H1 (cell line): ENCODE results near the gene PCYT1A. TPM values are rescaled to one million over a fixed set of nuclear protein-coding genes. Genes with fewer than 3 reads are reported as not detected.

Source experiments
- CTCF ChIA-PET: fragments of 300-600 bp; sonication (Branson Sonifier 250); formaldehyde crosslinking; loops from one replicate; lab custom pipeline; 2021; ENCODE audit not compliant: partially characterized antibody; lab: Charles Lee
- POLR2A ChIA-PET: fragments of 300-600 bp; sonication (Branson Sonifier 250); formaldehyde crosslinking; loops from one replicate; lab custom pipeline; 2021; ENCODE audit warnings: inconsistent platforms; ENCODE audit not compliant: partially characterized antibody; lab: Charles Lee
- DNase-seq, 2 experiments: peaks; one replicate each; pipeline versions ENCODE4 v3.0.0 to v3.0.0-alpha.2; 2010 to 2022; ENCODE audit warnings: low spot score in 2 of 2, low read depth in 1 of 2, mixed read lengths in 1 of 2
- FAIRE-seq: peaks from 2 replicates; lab custom pipeline; 2011; peaks lifted over from hg19 to GRCh38; lab: Jason Lieb, UNC
- H2AFZ ChIP-seq: 2 replicates; pipeline ENCODE4 v1.8.1; 2012; ENCODE audit warnings: low read length, inconsistent platforms
- H2AK5ac ChIP-seq: 2 replicates; pipeline ENCODE4 v1.6.1; 2013; ENCODE audit warnings: low read depth, low read length
- H2BK120ac ChIP-seq: replicated peaks from 2 replicates; pipeline ENCODE3; 2013; ENCODE audit warnings: low read depth, low read length, inconsistent platforms
- H2BK12ac ChIP-seq: 2 replicates; pipeline ENCODE4 v1.6.1; 2013; ENCODE audit warnings: low read depth, low read length
- H2BK15ac ChIP-seq: 2 replicates; pipeline ENCODE4 v1.6.1; 2013; ENCODE audit warnings: low read length
- H2BK20ac ChIP-seq: 2 replicates; pipeline ENCODE4 v1.6.1; 2013; ENCODE audit warnings: low read length
- H2BK5ac ChIP-seq: 2 replicates; pipeline ENCODE4 v1.6.1; 2013; ENCODE audit warnings: low read depth, low read length
- H3K14ac ChIP-seq: 2 replicates; pipeline ENCODE4 v1.6.1; 2013; ENCODE audit warnings: inconsistent platforms; ENCODE audit not compliant: insufficient read length
- H3K18ac ChIP-seq: 2 replicates; pipeline ENCODE4 v1.6.1; 2013; ENCODE audit warnings: low read length; ENCODE audit errors: extremely low read depth
- H3K23ac ChIP-seq: 2 replicates; pipeline ENCODE4 v1.6.1; 2013; ENCODE audit warnings: inconsistent platforms; ENCODE audit not compliant: insufficient read length
- H3K23me2 ChIP-seq: 2 replicates; pipeline ENCODE4 v1.6.1; 2013; ENCODE audit warnings: low read depth, low read length
- H3K27ac ChIP-seq: 2 replicates; pipeline ENCODE4 v1.6.1; 2011; ENCODE audit warnings: low read depth, low read length, inconsistent platforms
- H3K27me3 ChIP-seq, 4 experiments: replicated peaks in 1 of 4; 1 replicate in 1 of 4; 2 replicates in 3 of 4; pipeline versions ENCODE4 v1.6.1 to v1.8.1; 2011 to 2013; ENCODE audit warnings: low read length in 3 of 4, mild to moderate bottlenecking in 3 of 4, inconsistent platforms in 2 of 4, mixed read lengths in 2 of 4, moderate library complexity in 1 of 4; ENCODE audit not compliant: control insufficient read depth in 3 of 4, insufficient read depth in 3 of 4; ENCODE audit errors: extremely low read depth in 1 of 4
- H3K36me3 ChIP-seq, 4 experiments: 2 replicates each; pipeline versions ENCODE4 v1.6.1 to v1.8.1; 2011 to 2013; ENCODE audit warnings: mild to moderate bottlenecking in 4 of 4, low read length in 3 of 4, moderate library complexity in 2 of 4, control low read depth in 1 of 4, inconsistent platforms in 1 of 4; ENCODE audit not compliant: insufficient read depth in 4 of 4, control insufficient read depth in 2 of 4
- H3K4ac ChIP-seq: replicated peaks from 2 replicates; pipeline ENCODE3; 2013; ENCODE audit warnings: low read length, low read depth, mixed read lengths, inconsistent platforms; ENCODE audit not compliant: insufficient read length
- H3K4me1 ChIP-seq, 4 experiments: replicated peaks in 1 of 4; 1 replicate in 1 of 4; 2 replicates in 3 of 4; pipeline versions ENCODE4 v1.6.1 to v1.8.1; 2011 to 2013; ENCODE audit warnings: low read length in 3 of 4, inconsistent platforms in 2 of 4, mixed read lengths in 1 of 4; ENCODE audit not compliant: insufficient read depth in 4 of 4, control insufficient read depth in 3 of 4
- H3K4me2 ChIP-seq, 2 experiments: 2 replicates each; pipeline versions ENCODE4 v1.6.1 to v1.8.1; 2011 to 2013; ENCODE audit warnings: low read depth in 2 of 2, low read length in 2 of 2, control low read depth in 1 of 2, inconsistent platforms in 1 of 2, mild to moderate bottlenecking in 1 of 2; ENCODE audit not compliant: insufficient read depth in 1 of 2
- H3K4me3 ChIP-seq, 4 experiments: fragments of 200-600, 300-600 bp in 1 of 4; sonication (generic), shearing (Covaris generic), sonication (Bioruptor Twin) in 1 of 4; 2 replicates each; pipeline versions ENCODE4 v1.5.1 to v1.8.1; 2011 to 2016; ENCODE audit warnings: low read length in 4 of 4, low read depth in 3 of 4, control low read depth in 2 of 4, inconsistent platforms in 2 of 4, mild to moderate bottlenecking in 2 of 4, mixed read lengths in 1 of 4, moderate library complexity in 1 of 4; ENCODE audit not compliant: insufficient read depth in 2 of 4; ENCODE audit errors: extremely low read depth in 1 of 4
- H3K56ac ChIP-seq: replicated peaks from 2 replicates; pipeline ENCODE3; 2013; ENCODE audit warnings: low read depth, mild to moderate bottlenecking, mixed read lengths, low read length, inconsistent platforms; ENCODE audit not compliant: insufficient read length
- H3K79me1 ChIP-seq: 2 replicates; pipeline ENCODE4 v1.6.1; 2013; ENCODE audit warnings: low read depth, low read length, control low read depth
- H3K79me2 ChIP-seq, 2 experiments: 2 replicates each; pipeline versions ENCODE4 v1.6.1 to v1.8.1; 2012 to 2013; ENCODE audit warnings: low read length in 2 of 2, mild to moderate bottlenecking in 2 of 2, inconsistent platforms in 1 of 2; ENCODE audit not compliant: insufficient read depth in 2 of 2, control insufficient read depth in 1 of 2
- H3K9ac ChIP-seq, 4 experiments: replicated peaks in 1 of 4; 1 replicate in 1 of 4; 2 replicates in 3 of 4; pipeline versions ENCODE4 v1.6.1 to v1.8.1; 2011 to 2013; ENCODE audit warnings: low read depth in 3 of 4, low read length in 3 of 4, control low read depth in 2 of 4, mild to moderate bottlenecking in 2 of 4, moderate library complexity in 2 of 4, inconsistent platforms in 1 of 4; ENCODE audit errors: extremely low read depth in 1 of 4
- H3K9me3 ChIP-seq, 2 experiments: 2 replicates each; pipeline versions ENCODE4 v1.6.1 to v1.8.1; 2012 to 2013; ENCODE audit warnings: mild to moderate bottlenecking in 2 of 2, moderate library complexity in 2 of 2, control low read depth in 1 of 2, inconsistent platforms in 1 of 2, low read depth in 1 of 2, low read length in 1 of 2, mixed read lengths in 1 of 2; ENCODE audit not compliant: insufficient read depth in 2 of 2
- H4K20me1 ChIP-seq, 2 experiments: replicated peaks in 1 of 2; 2 replicates each; pipeline versions ENCODE3 to v1.8.1; 2011 to 2013; ENCODE audit warnings: inconsistent platforms in 2 of 2, low read length in 2 of 2, mild to moderate bottlenecking in 1 of 2; ENCODE audit not compliant: insufficient read depth in 2 of 2, control insufficient read depth in 1 of 2
- H4K5ac ChIP-seq: 2 replicates; pipeline ENCODE4 v1.6.1; 2013; ENCODE audit warnings: low read length, low read depth, mixed read lengths, inconsistent platforms; ENCODE audit not compliant: insufficient read length
- H4K8ac ChIP-seq: 2 replicates; pipeline ENCODE4 v1.8.0; 2013; ENCODE audit warnings: mild to moderate bottlenecking, moderate library complexity, low read length, inconsistent platforms; ENCODE audit not compliant: insufficient read depth; ENCODE audit errors: extremely low read depth
- H4K91ac ChIP-seq: replicated peaks from 2 replicates; pipeline ENCODE3; 2013; ENCODE audit warnings: low read length, mixed read lengths, inconsistent platforms; ENCODE audit not compliant: insufficient read length
- ASH2L ChIP-seq: fragments of 200-600, 300-600 bp; sonication (generic); IDR thresholded peaks from one replicate; pipeline ENCODE4 v1.7.1; 2017; ENCODE audit warnings: low read length
- MAFK ChIP-seq: IDR thresholded peaks from 2 replicates; pipeline ENCODE4 v1.6.1; 2012; ENCODE audit warnings: low read depth, mild to moderate bottlenecking, improper control_type of control experiment, low read length
- WGBS, 2 experiments: shearing (Covaris generic) in 1 of 2; methylation state at CpG; one replicate each; pipeline versions ENCODE4 v1.1.6 to v1.1.7; 2013 to 2015; ENCODE audit warnings: low lambda C conversion rate in 2 of 2, mixed read lengths in 2 of 2, inconsistent platforms in 1 of 2, low coverage in 1 of 2, missing lambda C conversion rate in 1 of 2; ENCODE audit not compliant: insufficient replicate concordance in 2 of 2, insufficient coverage in 1 of 2, insufficient read length in 1 of 2; ENCODE audit errors: extremely low coverage in 1 of 2, missing lambda C conversion rate in 1 of 2; 5-methylcytosine and 5-hydroxymethylcytosine counted together
- polyA plus RNA-seq, 7 experiments: library from polyadenylated mRNA; depleted of rRNA in 3 of 7; stranded (reverse) in 5 of 7; unstranded in 2 of 7; fragments of >200 nt in 5 of 7; fragments of 200-250 nt in 2 of 7; gene quantifications; 1 replicate in 5 of 7; 2 replicates in 1 of 7; 4 replicates in 1 of 7; pipeline versions ENCODE4 v1.2.1 to v1.2.3, GENCODE V29; 2011 to 2013; ENCODE audit warnings: missing spikeins in 2 of 7, mixed read lengths in 2 of 7
- total RNA-seq: library from RNA; stranded (reverse); fragmentation: NEBNext Ultra II Directional; extraction: Animal tissue kit (Norgen Biotek cat#: 25700); gene quantifications from 2 replicates; pipeline ENCODE4 v1.2.1, GENCODE V29; 2021

The PCYT1A gene
- total and polyA plus RNA-seq, 2 of the 8 experiments (the other 6 are each of a cell fraction or from before 2014, with no cell fraction given), result 19.9 to 31.8 TPM

GRCh38 chr3:196214783-196215441 lies 72.6 kb downstream of the PCYT1A start:
- no peak overlapping the region for H4K5ac ChIP-seq
- no peak overlapping the region for H2BK120ac ChIP-seq
- no peaks in the 10 kb centered on the region for H3K79me1 ChIP-seq
- no peak overlapping the region for H3K56ac ChIP-seq
- H3K36me3 ChIP-seq, result no peaks in the 10 kb centered on the region
- H3K14ac ChIP-seq, result no peak overlapping the region
- H2BK5ac ChIP-seq, result no peak overlapping the region
- no peaks in the 10 kb centered on the region for H3K9me3 ChIP-seq
- H3K4me2 ChIP-seq, result no peak overlapping the region
- H4K8ac ChIP-seq, result no peak overlapping the region; the same call in 1 of the 2 replicates
- H3K23ac ChIP-seq, result no peak overlapping the region
- no peaks in the 10 kb centered on the region for H3K79me2 ChIP-seq
- no peak overlapping the region for H3K9ac ChIP-seq
- no peak overlapping the region for H2BK20ac ChIP-seq
- H2AFZ ChIP-seq, result no peak overlapping the region
- no peak overlapping the region; the same call in 1 of the 2 replicates for H3K18ac ChIP-seq
- FAIRE-seq, result no peak
- ChIA-PET CTCF (interaction anchor here (0.7 to 1.8 kb wide), 6 partner anchors 10 to 1098 kb away, joined by 3 to 5 read pairs (median 4); no protein-coding TSS in a partner anchor), POLR2A (interaction anchor here (1.4 kb wide), 1 partner anchor 21 kb away, joined by 3 read pairs; no protein-coding TSS in a partner anchor)
- 82% methylated on average over 16 of the region's 16 CpGs; no CpG with 5 or more reads in 1 of the 2 experiments for WGBS, 2 experiments
- H3K23me2 ChIP-seq, result peaks cover 2% of the 10 kb centered on the region; the same call in 1 of the 2 replicates
- H3K27me3 ChIP-seq, result no peaks in the 10 kb centered on the region
- no peaks in the 10 kb centered on the region for H4K20me1 ChIP-seq
- no peak overlapping the region for H3K27ac ChIP-seq
- TF ChIP-seq MAFK (no peak), ASH2L (no peak)
- H2BK15ac ChIP-seq, result no peak overlapping the region
- H3K4me1 ChIP-seq, result peaks cover 0 to 22% (median 14%) of the 10 kb centered on the region in 4 experiments; a peak in 6 of 7 replicates
- DNase-seq, result no peak
- no peak overlapping the region for H2AK5ac ChIP-seq
- H4K91ac ChIP-seq, result no peak overlapping the region
- H2BK12ac ChIP-seq, result no peak overlapping the region
- no peak overlapping the region for H3K4ac ChIP-seq
- H3K4me3 ChIP-seq, result no peak overlapping the region
